ENCODE data around the gene CYSRT1. TPM values are rescaled to one million over a fixed set of nuclear protein-coding genes. Genes with fewer than 3 reads are reported as not detected.

Gene CYSRT1
- total RNA-seq, 1 experiment from 2014 or later: 1.0 TPM

- H3K4me1 Mint-ChIP-seq: peaks cover 11 to 16% of the 10 kb centered on the region in 2 experiments
Observed at GRCh38 chr9:137183980-137184595, 40.9 kb upstream of the CYSRT1 start.

More at GRCh38 chr9:137183980-137184595, 40.9 kb upstream of the CYSRT1 start:
- Histone ChIP-seq H3T11ph (ENCODE audit: low read length) (no peak overlapping the region), H4K5ac (ENCODE audit: insufficient read length, low read depth, low read length) (no peak overlapping the region), H2BK20ac (ENCODE audit: low read depth, low read length, poor library complexity, severe bottlenecking) (no peak overlapping the region), H4K8ac (replicated peaks; ENCODE audit: insufficient read length, low read depth, low read length) (no peak overlapping the region), H3K18ac (ENCODE audit: insufficient read length, low read depth, low read length) (no peak overlapping the region), H3K56ac (ENCODE audit: insufficient read length, low read depth, low read length) (no peak overlapping the region), H3K4me1 (ENCODE audit: insufficient read depth, low read length) (no peaks in the 10 kb centered on the region), H3K9me3 (ENCODE audit: control insufficient read depth, low read depth, low read length) (no peaks in the 10 kb centered on the region), H3K14ac (ENCODE audit: insufficient read depth, low read length) (no peak overlapping the region), H3K27ac (ENCODE audit: insufficient read length, low read depth, low read length) (no peak overlapping the region), H3K23me2 (ENCODE audit: insufficient read length, low read depth, low read length, poor library complexity, severe bottlenecking) (peaks cover 8% of the 10 kb centered on the region), H3K27me3 (ENCODE audit: insufficient read depth, low read length) (no peaks in the 10 kb centered on the region), H2BK5ac (ENCODE audit: insufficient read length, low read length) (no peak overlapping the region), H3K79me2 (ENCODE audit: insufficient read depth, low read length) (peaks cover 8% of the 10 kb centered on the region; the same call in 1 of the 2 replicates), H4K91ac (ENCODE audit: insufficient read length, low read depth, low read length) (no peak overlapping the region), H2BK12ac (ENCODE audit: insufficient read length, low read depth, low read length) (no peak overlapping the region), H3K4me2 (ENCODE audit: insufficient read depth, insufficient read length, low read length) (no peak overlapping the region), H2BK120ac (ENCODE audit: low read depth, low read length, poor library complexity, severe bottlenecking) (no peak overlapping the region), H2AFZ (ENCODE audit: low read length) (no peak overlapping the region), H4K20me1 (ENCODE audit: control insufficient read depth, insufficient read depth, insufficient read length) (peaks cover 2% of the 10 kb centered on the region), H3K4ac (ENCODE audit: low read depth, low read length) (no peak overlapping the region), H3K79me1 (ENCODE audit: insufficient read depth, low read depth, low read length, poor library complexity, severe bottlenecking) (peaks cover 6% of the 10 kb centered on the region), H2AK5ac (ENCODE audit: insufficient read length, low read length) (no peak overlapping the region), H2BK15ac (ENCODE audit: low read depth, low read length) (no peak overlapping the region), H3K9ac (ENCODE audit: extremely low read depth, insufficient read length, low read length) (no peak overlapping the region), H3K23ac (ENCODE audit: insufficient read length, low read depth, low read length) (no peak overlapping the region)
- no CpG with 5 or more reads among the region's 27 CpGs for WGBS (ENCODE audit: extremely low coverage, insufficient read length, low lambda C conversion rate)
- no peak overlapping the region; a peak in 1 of 5 replicates for H3K4me3 Mint-ChIP-seq
- peaks cover 7 to 56% (median 50%) of the 10 kb centered on the region in 3 experiments; a peak in 6 of 7 replicates for H3K36me3 Mint-ChIP-seq (ENCODE audit: insufficient read depth in 1 of 3, low read depth in 3 of 3)
- no peak overlapping the region for H3K27ac Mint-ChIP-seq
- no peak for TF ChIP-seq CTCF (conservative IDR thresholded peaks at IDR 0.05)
- no peaks in the 10 kb centered on the region for H3K27me3 Mint-ChIP-seq (ENCODE audit: low read depth)
- H3K9me3 Mint-ChIP-seq: no peaks in the 10 kb centered on the region
- no peak for DNase-seq

Data from H9 (cell line).